ENCODE measurements around the gene TLDC2.
A peak's percentile ranks its signal among the peaks of the same experiment; 100 is the strongest.
"Not testable (repeated sequence)": the region's sequence is repeated elsewhere in the genome, so short reads cannot be mapped to it uniquely, and the experiment has no call there.

TLDC2 gene

DNA sequence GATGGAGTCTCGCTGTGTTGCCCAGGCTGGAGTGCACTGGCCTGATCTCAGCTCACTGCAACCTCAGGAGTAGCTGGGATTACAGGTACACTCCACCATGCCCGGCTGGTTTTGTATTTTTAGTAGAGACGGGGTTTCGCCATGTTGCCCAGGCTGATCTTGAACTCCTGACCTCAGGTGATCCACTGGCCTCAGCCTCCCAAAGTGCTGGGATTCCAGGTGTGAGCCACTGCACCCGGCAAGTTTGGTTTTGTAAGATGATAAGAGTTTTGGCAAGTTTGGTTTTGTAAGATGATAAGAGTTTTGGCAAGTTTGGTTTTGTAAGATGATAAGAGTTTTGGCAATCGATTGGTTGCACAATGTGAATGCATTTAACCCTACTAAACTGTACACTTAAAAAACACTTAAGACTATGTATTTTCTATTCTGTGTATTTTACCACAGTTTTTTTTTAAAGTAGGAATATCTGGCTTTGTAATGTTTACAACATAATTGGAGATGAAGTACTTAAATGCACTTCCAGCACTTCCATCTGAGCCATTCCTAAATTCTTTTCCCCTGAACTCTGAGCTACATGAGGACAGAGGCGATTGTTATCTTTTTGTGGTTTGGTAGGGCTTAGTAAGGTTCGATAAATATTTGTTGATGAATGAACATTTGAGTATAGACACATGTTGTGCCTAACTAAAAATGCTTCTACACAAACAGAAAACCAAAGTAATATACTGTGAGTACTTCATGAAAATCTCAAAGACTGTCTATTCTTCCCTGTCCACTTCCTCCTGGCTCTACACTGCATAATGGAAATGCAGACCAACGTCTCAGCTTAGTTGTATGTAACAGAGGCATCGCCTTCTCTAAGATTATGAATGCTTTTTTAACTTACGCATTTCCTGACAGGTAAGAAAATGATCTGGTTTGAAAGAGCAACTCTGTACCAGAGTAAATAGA, 56.8 kb downstream of the TLDC2 start:
- ATAC-seq (replicated peaks; ENCODE audit: extremely low read depth, poor library complexity, severe bottlenecking): no peak
- peaks cover 88% of the 10 kb centered on the region for H3K36me3 Mint-ChIP-seq (ENCODE audit: insufficient read depth)
- peak overlapping the region; percentile 7 for H3K4me3 Mint-ChIP-seq
- peaks cover 43% of the 10 kb centered on the region for H3K4me1 Mint-ChIP-seq
- H3K27me3 Mint-ChIP-seq: no peaks in the 10 kb centered on the region
- DNase-seq (ENCODE audit: low spot score in 2 of 2): no peak
- no peaks in the 10 kb centered on the region for H3K9me3 Mint-ChIP-seq
- peak overlapping the region; percentile 88 for H3K27ac Mint-ChIP-seq (ENCODE audit: low read depth)

DNA sequence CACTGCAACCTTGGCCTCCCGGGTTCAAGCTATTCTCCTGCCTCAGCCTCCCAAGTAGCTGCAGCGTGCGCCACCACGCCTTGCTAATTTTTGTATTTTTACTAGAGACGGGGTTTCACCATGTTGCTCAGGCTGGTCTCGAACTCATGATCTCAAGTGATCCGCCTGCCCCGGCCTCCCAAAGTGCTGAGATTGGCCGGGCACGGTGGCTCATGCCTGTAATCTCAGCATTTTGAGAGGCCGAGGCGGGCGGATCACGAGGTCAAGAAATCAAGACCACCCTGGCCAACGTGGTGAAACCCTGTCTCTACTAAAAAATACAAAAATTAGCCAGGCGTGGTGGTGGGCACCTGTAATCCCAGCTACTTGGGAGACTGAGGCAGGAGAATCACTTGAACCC, 57.6 kb downstream of the TLDC2 start:
- DNase-seq (ENCODE audit: low spot score in 2 of 2); H3K27me3 Mint-ChIP-seq; H3K4me3 Mint-ChIP-seq; H3K9me3 Mint-ChIP-seq; ATAC-seq (replicated peaks; ENCODE audit: extremely low read depth, poor library complexity, severe bottlenecking); H3K27ac Mint-ChIP-seq (ENCODE audit: low read depth): not testable (repeated sequence)
- Mint-ChIP-seq H3K36me3 (ENCODE audit: insufficient read depth) (peaks cover 87% of the 10 kb centered on the region), H3K4me1 (peaks cover 43% of the 10 kb centered on the region)

DNA sequence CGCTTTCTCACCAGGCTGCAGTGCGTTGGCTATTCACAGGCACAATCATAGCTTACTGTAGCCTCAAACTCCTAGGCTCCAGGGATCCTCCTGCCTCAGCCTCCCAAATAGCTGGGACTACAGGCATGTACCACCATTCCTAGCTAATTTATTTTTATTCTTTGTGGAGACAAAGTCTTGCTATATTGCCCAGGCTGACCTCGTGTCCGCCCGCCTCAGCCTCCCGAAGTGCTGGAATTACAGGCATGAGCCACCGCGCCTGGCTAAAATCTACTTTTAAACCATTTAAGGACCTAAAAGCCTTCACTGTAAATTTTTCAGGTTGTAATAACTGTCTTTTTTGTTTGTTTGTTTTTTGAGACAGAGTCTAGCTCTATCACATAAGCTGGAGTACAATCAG, 60.4 kb downstream of the TLDC2 start:
- Mint-ChIP-seq H3K27ac (ENCODE audit: low read depth) (no peak overlapping the region), H3K4me1 (peaks cover 41% of the 10 kb centered on the region), H3K27me3 (no peaks in the 10 kb centered on the region), H3K9me3 (no peaks in the 10 kb centered on the region), H3K4me3 (no peak overlapping the region), H3K36me3 (ENCODE audit: insufficient read depth) (peaks cover 76% of the 10 kb centered on the region)
- DNase-seq (ENCODE audit: low spot score in 2 of 2): no peak
- no peak for ATAC-seq (replicated peaks; ENCODE audit: extremely low read depth, poor library complexity, severe bottlenecking)

DNA sequence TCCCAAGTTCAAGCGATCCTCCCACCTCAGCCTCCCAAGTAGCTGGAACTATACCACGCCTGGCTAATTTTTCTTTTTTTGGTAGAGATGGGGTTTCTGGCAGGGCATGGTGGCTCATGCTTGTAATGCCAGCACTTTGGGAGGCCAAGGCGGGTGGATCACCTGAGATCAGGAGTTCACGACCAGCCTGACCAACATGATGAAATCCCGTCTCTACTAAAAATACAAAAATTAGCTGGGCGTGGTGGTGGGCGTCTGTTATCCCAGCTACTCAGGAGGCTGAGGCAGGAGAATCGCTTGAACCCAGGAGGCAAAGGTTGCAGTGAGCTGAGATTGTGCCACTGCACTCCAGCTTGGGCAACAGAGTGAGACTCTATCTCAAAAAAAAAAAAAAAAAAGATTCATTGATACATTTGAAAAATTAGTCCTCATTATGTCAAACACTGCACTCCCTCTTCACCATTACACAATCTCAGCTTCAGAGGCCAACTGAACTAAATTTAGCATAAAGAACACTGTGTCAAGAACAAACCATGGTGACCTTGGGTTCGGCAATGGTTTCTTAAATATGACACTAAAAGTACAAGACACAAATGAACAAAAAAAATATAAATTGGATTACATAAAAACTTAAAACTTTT, 60.9 kb downstream of the TLDC2 start:
- DNase-seq (ENCODE audit: low spot score in 2 of 2); H3K27me3 Mint-ChIP-seq; ATAC-seq (replicated peaks; ENCODE audit: extremely low read depth, poor library complexity, severe bottlenecking); H3K9me3 Mint-ChIP-seq: not testable (repeated sequence)
- H3K27ac Mint-ChIP-seq (ENCODE audit: low read depth): peak overlapping the region; percentile 80
- H3K4me3 Mint-ChIP-seq: peak overlapping the region; percentile 31
- H3K4me1 Mint-ChIP-seq: peaks cover 47% of the 10 kb centered on the region
- H3K36me3 Mint-ChIP-seq (ENCODE audit: insufficient read depth): peaks cover 74% of the 10 kb centered on the region

DNA sequence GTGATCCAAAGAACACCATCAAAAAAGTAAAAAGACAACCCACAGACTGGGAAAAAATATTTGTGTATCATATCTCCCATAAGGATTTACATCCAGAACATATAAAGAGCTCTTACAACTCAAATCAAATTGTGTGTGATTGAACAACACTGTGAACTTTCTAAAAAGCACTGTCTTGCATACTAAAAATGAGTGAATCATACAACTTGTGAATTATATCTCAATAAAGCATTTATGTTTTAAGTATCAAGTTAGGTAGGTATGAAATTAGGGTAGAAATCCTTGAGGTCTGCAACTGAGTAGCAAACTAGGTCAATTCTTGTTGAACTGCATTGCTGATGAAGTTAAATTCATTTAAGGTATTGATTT, 61.4 kb downstream of the TLDC2 start:
- Mint-ChIP-seq H3K4me3 (peak overlapping the region; percentile 31), H3K9me3 (no peaks in the 10 kb centered on the region), H3K4me1 (peaks cover 46% of the 10 kb centered on the region), H3K36me3 (ENCODE audit: insufficient read depth) (peaks cover 69% of the 10 kb centered on the region), H3K27ac (ENCODE audit: low read depth) (peak overlapping the region; percentile 80), H3K27me3 (no peaks in the 10 kb centered on the region)
- no peak for DNase-seq (ENCODE audit: low spot score in 2 of 2)
- no peak for ATAC-seq (replicated peaks; ENCODE audit: extremely low read depth, poor library complexity, severe bottlenecking)

DNA sequence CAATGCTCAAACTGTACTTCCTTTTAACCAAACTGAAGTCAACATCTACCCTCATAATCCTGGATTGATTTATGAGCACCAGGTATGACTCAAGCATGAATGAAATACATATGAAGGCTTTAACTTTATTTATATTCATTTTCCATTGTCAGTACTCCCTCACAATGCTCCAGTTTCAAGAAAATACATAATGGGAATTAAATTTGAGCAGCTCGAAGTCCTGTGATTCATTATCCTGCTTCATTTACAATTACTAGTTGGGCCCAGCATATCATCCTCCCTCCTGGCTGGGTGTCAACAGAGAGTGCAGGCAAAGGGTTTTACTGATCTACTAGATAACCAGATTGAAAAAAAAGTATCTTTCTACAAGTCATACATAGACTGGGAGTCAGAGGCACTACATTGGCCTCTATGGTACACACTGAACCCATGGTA, 65.5 kb downstream of the TLDC2 start:
- H3K4me1 Mint-ChIP-seq: peaks cover 47% of the 10 kb centered on the region
- no peak for ATAC-seq (replicated peaks; ENCODE audit: extremely low read depth, poor library complexity, severe bottlenecking)

More for the DNA sequence above, 65.5 kb downstream of the TLDC2 start:
- no peak for DNase-seq (ENCODE audit: low spot score in 2 of 2)
- Mint-ChIP-seq H3K36me3 (ENCODE audit: insufficient read depth) (peaks cover 78% of the 10 kb centered on the region), H3K27me3 (no peaks in the 10 kb centered on the region), H3K27ac (ENCODE audit: low read depth) (peak overlapping the region; percentile 98), H3K9me3 (no peaks in the 10 kb centered on the region), H3K4me3 (peak overlapping the region; percentile 29)
